Mesodermal cell (in vitro differentiated cells): Measurements from ENCODE around the gene MACROD1. TPM values are rescaled to one million over a fixed set of nuclear protein-coding genes. Genes with fewer than 3 reads are reported as not detected.

Source experiments
- H3K27ac ChIP-seq: 2 replicates; pipeline ENCODE4 v1.7.0; 2013; ENCODE audit warnings: mild to moderate bottlenecking, low read depth, low read length, moderate library complexity; ENCODE audit not compliant: severe bottlenecking
- H3K36me3 ChIP-seq: 2 replicates; pipeline ENCODE4 v1.7.1; 2013; ENCODE audit warnings: mild to moderate bottlenecking, low read length, moderate library complexity; ENCODE audit not compliant: control insufficient read depth, insufficient read depth
- H3K4me1 ChIP-seq: one replicate; pipeline ENCODE4 v1.7.1; 2013; ENCODE audit warnings: mild to moderate bottlenecking, low read length; ENCODE audit not compliant: insufficient read depth, control insufficient read depth, poor library complexity, severe bottlenecking
- H3K4me3 ChIP-seq: 2 replicates; pipeline ENCODE4 v1.7.0; 2013; ENCODE audit warnings: low read length, control low read depth, mild to moderate bottlenecking; ENCODE audit not compliant: insufficient read depth, poor library complexity, severe bottlenecking; ENCODE audit errors: extremely low read depth
- H3K9me3 ChIP-seq: 2 replicates; pipeline ENCODE4 v1.7.1; 2013; ENCODE audit warnings: mild to moderate bottlenecking, low read length, moderate library complexity; ENCODE audit not compliant: control insufficient read depth
- WGBS, 2 experiments: methylation state at CpG; one replicate each; pipeline ENCODE4 v1.1.5; 2013; ENCODE audit warnings: missing lambda C conversion rate in 2 of 2; ENCODE audit not compliant: insufficient coverage in 2 of 2; 5-methylcytosine and 5-hydroxymethylcytosine counted together
- polyA plus RNA-seq, 2 experiments: library from polyadenylated mRNA; stranded (reverse); fragments of 50-300 nt; gene quantifications; one replicate each; pipeline ENCODE4 v1.2.3, GENCODE V29; 2013

MACROD1 gene, protein sequence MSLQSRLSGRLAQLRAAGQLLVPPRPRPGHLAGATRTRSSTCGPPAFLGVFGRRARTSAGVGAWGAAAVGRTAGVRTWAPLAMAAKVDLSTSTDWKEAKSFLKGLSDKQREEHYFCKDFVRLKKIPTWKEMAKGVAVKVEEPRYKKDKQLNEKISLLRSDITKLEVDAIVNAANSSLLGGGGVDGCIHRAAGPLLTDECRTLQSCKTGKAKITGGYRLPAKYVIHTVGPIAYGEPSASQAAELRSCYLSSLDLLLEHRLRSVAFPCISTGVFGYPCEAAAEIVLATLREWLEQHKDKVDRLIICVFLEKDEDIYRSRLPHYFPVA
- 28.3 TPM for polyA plus RNA-seq (2013, experiment 1 of 2)
- polyA plus RNA-seq (2013, experiment 2 of 2): 20.0 TPM

DNA sequence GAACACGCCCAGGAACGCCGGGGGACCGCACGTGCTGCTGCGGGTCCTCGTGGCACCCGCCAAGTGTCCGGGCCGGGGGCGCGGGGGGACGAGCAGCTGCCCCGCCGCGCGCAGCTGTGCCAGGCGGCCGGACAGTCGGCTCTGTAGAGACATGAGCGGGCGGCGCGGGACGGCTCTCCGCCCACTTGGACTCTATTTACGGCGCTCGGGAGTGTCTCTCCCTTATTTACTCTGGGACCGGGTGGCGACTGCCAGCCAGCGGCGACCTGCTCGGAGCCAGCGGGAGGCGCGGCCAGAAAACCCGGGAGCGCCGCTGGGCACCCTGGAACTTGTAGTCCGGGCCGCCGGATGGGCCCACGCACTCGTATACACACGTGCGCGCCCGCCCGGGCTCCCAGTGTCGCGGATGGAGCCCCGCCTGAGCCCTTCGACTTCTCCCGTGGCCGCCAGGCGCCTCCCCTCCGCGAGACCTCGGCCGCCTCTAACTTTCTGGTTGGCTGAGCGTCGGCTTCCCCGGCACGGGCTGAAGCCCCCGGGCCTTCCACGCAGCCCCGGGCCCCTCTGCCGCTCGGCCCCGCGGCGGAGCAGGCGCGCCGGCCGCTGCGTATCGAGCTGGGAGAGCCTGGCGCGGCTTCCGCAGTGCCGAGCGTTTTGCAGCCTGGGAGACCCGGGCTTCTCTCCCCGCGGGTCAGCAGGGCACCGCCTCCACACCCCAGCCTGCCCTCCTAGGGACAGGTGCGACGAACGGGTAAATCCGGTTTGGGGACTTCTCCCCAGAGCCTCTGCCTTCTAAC, at the start of gene MACROD1:
TSS of gene MACROD1 (minus strand) at position 272 of the 794 bp plus-strand sequence. CDS start at position 153, 119 bp downstream.
- Histone ChIP-seq H3K4me1 (no peaks in the 10 kb centered on the region), H3K9me3 (no peaks in the 10 kb centered on the region), H3K27ac (peak within 1 kb of the TSS; percentile 41), H3K4me3 (peak within 1 kb of the TSS; percentile 59), H3K36me3 (no peaks in the 10 kb centered on the region)
- 1% methylated on average over 73 to 80 of the region's 92 CpGs for WGBS, 2 experiments

DNA sequence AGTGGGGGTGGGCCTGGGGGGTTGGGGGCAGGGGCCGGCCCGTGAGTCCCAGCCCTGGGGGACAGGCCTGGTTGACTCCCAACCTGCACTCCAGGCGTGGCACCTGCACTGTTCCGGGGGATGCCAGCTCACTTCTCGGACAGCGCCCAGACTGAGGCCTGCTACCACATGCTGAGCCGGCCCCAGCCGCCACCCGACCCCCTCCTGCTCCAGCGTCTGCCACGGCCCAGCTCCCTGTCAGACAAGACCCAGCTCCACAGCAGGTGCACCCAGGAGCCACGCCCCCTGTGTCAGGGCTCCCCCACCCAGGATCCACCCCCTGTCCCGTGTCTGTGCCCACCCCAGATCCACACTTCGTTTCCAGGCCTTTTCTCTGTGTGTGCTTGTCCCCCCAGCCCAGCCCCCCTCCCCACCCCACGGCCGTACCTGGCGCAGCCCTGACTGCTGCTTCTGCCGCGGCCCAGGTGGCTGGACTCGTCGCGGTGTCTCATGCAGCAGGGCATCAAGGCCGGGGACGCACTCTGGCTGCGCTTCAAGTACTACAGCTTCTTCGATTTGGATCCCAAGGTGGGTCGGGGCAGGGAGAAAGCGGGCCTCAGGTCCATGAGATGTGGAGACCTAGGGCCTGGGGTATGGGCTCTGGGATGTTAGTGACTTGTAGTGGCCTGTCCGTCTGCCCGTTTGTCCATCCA, 45.4 kb upstream of the MACROD1 start:
- Histone ChIP-seq H3K36me3 (peaks cover 28% of the 10 kb centered on the region), H3K9me3 (no peaks in the 10 kb centered on the region), H3K27ac (no peak overlapping the region), H3K4me3 (no peak overlapping the region), H3K4me1 (peaks cover 21% of the 10 kb centered on the region)
- WGBS, 2 experiments: 93 to 95% methylated on average over 12 to 20 of the region's 30 CpGs

DNA sequence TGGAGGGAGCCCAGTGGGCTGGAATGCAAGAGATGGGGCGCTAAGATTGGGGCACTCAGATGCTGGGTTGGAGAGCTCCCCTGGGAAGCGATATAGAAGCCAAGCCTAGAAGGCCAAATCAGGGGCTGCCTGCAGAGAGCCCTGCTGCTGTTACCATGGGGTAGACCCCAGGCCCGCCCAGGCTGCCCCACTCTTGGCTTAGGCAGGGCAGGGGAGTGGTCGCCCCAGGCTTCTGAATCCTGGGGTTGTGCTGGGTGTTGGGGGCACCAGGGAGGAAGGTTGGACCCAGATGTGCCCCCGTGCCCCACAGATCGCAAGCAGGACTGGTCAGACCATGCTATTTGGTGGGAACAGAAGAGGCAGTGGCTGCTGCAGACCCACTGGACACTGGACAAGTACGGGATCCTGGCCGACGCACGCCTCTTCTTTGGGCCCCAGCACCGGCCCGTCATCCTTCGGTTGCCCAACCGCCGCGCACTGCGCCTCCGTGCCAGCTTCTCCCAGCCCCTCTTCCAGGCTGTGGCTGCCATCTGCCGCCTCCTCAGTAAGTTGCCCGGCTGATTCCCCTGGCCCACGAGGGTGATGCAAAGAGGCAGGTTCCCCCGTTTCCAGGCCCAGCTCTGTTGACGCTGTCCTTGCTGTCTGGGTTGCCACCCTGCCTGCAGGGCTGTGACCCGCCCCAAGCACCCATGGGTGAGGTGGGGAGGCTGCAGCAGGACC, 44.5 kb upstream of the MACROD1 start:
- Histone ChIP-seq H3K9me3 (no peaks in the 10 kb centered on the region), H3K4me1 (peaks cover 26% of the 10 kb centered on the region), H3K4me3 (no peak overlapping the region), H3K36me3 (peaks cover 37% of the 10 kb centered on the region), H3K27ac (no peak overlapping the region)
- WGBS, 2 experiments: 96 to 98% methylated on average over 14 to 24 of the region's 24 CpGs

DNA sequence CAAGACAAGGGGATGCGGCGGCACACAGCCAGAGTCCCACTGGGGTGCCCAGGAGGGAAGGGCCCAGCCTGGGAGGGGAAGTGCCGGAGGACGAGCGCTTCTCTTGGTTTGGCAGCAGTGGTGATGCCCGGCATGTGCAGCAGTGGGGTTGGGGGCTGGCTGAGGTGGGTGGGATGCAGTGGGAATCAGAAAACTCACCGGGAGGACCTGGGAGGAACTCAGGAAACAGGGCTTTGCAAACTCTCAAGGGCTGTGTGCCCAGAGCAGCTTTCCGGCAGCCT, 43.6 kb upstream of the MACROD1 start:
- peaks cover 40% of the 10 kb centered on the region for H3K36me3 ChIP-seq
- H3K4me3 ChIP-seq: no peak overlapping the region
- WGBS, 2 experiments: 92 to 100% methylated on average over 2 to 8 of the region's 8 CpGs
- no peak overlapping the region for H3K27ac ChIP-seq
- H3K9me3 ChIP-seq: no peaks in the 10 kb centered on the region
- peaks cover 26% of the 10 kb centered on the region for H3K4me1 ChIP-seq

DNA sequence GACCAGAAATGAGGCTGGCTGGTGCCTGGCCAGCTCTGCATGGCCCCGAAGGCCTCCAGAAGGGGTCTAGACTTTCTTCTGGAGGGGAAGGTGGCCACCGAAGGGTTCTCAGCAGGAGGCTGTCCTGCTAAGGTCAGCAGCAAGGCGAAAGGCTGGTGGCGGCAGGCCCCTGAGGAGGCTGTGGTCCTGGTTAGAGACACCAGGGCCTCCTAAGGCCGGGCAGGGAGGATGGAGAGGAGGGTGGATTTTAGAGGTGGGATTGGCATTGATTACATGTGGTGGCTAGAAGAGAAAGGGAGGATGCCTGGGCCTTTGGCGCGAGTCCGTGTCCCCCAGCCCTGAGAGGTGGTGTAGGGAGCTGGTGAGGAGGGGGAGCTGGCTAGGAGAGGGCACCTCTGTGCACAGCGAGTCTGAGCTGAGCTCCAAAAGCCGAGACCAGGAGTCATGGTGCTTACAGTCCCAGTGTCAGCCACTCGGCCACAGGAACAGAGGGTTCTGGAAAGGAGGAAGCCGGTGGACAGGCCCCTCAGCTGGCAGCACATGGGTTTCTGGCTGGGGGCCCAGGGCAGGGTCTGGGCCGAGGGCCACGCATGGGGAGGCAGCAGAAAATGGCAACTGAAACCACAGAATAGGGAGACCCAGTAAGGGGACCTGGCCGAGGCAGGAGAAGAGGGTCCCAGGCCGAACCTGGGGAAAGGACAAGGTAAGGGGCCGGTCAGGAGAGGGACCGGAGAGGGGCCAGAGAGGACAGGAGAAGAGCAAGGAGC, 43.1 kb upstream of the MACROD1 start:
- peak overlapping the region; percentile 83 for H3K27ac ChIP-seq
- peaks cover 44% of the 10 kb centered on the region for H3K36me3 ChIP-seq
- no peak overlapping the region for H3K4me3 ChIP-seq
- H3K4me1 ChIP-seq: peaks cover 26% of the 10 kb centered on the region
- no peaks in the 10 kb centered on the region for H3K9me3 ChIP-seq
- WGBS, 2 experiments: 90 to 94% methylated on average over 16 to 18 of the region's 18 CpGs

DNA sequence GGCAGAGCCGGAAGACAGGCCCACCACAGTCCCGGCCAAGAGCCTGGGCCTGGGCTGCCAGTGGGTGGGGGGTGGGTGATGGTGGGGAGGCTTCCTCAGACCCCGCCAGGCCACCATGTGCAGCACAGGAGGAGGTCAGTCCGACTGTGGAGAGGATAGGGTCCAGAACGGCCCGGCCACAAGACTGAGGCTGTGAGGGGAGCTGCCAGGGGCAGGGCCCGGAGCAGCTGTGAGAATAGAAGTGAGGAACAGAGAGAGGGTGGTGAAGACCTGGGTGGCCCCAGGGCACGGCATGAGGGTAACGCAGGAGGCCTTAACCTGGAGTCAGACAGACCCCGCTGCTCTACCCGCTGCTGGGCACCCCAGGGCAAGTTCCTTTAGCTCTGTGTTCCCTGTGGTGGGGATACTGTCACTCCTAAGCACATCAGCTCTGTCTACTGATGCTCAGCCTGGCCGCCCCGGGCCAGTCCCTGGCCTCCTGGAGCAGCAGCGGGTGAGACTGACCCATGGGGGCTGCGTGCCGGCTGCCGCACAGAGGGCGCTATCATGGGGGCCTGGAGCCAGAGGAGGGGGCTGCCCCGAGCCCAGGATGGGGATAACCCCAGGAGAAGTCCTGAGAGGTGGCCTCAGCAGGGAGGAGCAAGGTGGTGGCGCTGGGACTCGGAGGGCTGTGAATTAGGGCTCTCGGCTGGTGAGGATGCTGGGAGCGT, 42.3 kb upstream of the MACROD1 start:
- Histone ChIP-seq H3K4me3 (no peak overlapping the region), H3K36me3 (peaks cover 51% of the 10 kb centered on the region), H3K4me1 (peaks cover 27% of the 10 kb centered on the region), H3K27ac (peak overlapping the region; percentile 83), H3K9me3 (no peaks in the 10 kb centered on the region)
- 94 to 96% methylated on average over 20 of the region's 23 CpGs for WGBS, 2 experiments

DNA sequence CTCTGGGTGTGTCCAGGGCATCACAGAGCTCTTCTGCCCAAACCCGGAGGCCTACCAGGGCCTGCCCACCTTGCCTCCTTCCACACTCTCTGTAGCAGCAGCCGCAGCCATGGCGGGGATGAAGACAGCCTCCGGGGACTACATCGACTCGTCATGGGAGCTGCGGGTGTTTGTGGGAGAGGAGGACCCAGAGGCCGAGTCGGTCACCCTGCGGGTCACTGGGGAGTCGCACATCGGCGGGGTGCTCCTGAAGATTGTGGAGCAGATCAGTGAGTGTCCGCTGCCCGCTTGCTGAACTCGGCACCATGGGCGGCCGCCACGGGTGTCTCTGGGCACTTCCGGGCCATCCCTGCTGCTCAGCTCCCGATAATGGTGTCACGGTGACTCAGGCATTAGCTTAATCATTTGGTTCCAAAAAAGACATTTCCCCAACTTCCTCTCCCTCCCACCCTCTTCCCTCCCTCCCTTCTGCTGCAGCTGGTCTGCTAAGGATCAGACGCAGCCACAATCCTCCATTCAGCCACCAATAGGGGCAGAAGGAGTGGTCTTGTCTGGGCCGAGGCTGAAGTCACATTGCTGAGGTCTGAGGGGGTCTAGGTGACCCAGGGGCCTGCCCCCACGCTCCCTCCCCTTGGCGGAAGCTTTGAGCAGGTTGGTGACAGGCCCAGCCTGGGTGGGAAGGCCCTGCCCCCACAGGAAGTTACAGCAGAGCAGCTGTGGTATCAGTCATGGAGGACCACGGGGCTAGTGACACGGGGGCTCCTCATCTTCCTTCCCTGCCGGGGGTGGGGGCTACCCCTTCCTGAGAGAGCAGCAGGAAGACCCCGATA, 41.6 kb upstream of the MACROD1 start:
- Histone ChIP-seq H3K9me3 (no peaks in the 10 kb centered on the region), H3K4me3 (no peak overlapping the region), H3K36me3 (peaks cover 56% of the 10 kb centered on the region), H3K4me1 (peaks cover 29% of the 10 kb centered on the region), H3K27ac (peak overlapping the region; percentile 83)
- WGBS, 2 experiments: 80 to 92% methylated on average over 24 to 28 of the region's 30 CpGs

DNA sequence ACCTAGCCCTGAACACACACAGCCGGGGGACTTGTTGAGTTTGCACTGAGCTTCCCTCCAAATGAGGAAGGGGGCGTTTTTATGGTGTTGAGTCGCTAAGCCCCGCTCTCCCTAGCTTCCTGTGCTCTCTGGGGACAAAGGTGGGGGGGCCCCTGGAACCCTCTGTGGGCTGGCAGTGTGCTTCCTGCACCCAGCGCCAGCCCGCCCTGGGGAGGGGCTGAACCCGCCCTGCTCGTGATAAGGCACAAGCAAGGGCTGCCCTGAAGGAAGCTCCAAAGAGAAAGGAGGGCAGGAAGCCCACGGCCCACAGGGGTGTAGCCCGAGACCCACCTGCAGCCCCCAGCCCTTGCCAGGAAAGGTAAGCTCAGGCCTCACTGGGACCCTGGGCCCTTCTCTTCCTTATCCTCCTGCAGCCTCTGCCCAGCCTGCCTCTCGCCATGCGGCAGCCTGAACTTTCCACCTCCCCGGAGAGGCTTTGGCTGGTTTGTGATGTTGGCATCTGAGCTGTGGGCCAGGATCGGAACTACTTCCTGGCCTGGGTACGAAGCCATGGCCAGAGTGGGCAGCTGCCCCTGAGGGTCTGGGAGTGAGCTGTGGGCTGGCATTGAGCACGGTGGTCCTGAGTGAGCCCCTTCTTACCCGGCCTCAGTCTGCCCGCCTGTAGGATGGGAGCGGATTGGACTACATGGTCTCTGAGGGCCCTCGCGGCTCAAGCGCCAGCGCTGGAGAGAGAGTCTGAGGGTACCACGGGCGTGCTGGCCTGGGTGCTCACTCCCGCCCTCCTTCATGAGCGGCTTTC, 40.7 kb upstream of the MACROD1 start, which contains the start of gene FERMT3:
TSS of gene FERMT3 (plus strand) at position 265 of the 799 bp plus-strand sequence. CDS start 644 bp downstream, outside the sequence.
- whole genome bisulfite sequencing, 2 experiments: 92 to 94% methylated on average over 25 to 26 of the region's 27 CpGs
- H3K4me1 ChIP-seq: peaks cover 29% of the 10 kb centered on the region
- peaks cover 56% of the 10 kb centered on the region for H3K36me3 ChIP-seq
- H3K9me3 ChIP-seq: no peaks in the 10 kb centered on the region
- peak within 1 kb of the TSS; percentile 83 for H3K27ac ChIP-seq
- no peak within 1 kb of the TSS for H3K4me3 ChIP-seq
